Suprapubic skin (tissue), 4 donors: ENCODE results near the gene HHEX. TPM values are rescaled to one million over a fixed set of nuclear protein-coding genes. Genes with fewer than 3 reads are reported as not detected.
A peak's percentile ranks its signal among the peaks of the same experiment; 100 is the strongest.

Experiments used
- DNase-seq, 2 donors: peaks; one replicate each; pipeline ENCODE4 v3.0.0-alpha.2; 2019; ENCODE audit warnings: low spot score in 2 of 2
- H3K27ac ChIP-seq: fragments of 200-600 bp; sonication (generic); one replicate; pipeline ENCODE4 v1.5.1; 2019
- H3K27me3 ChIP-seq: fragments of 200-600 bp; sonication (generic); one replicate; pipeline ENCODE4 v1.5.1; 2019
- H3K36me3 ChIP-seq: fragments of 200-600 bp; sonication (generic); one replicate; pipeline ENCODE4 v1.5.1; 2019
- H3K4me1 ChIP-seq: fragments of 200-600 bp; sonication (generic); one replicate; pipeline ENCODE4 v1.5.1; 2019
- H3K4me3 ChIP-seq: fragments of 200-600 bp; sonication (generic); one replicate; pipeline ENCODE4 v1.5.1; 2019; ENCODE audit warnings: mild to moderate bottlenecking
- H3K9me3 ChIP-seq: fragments of 200-600 bp; sonication (generic); one replicate; pipeline ENCODE4 v1.5.1; 2019
- CTCF ChIP-seq, 2 donors: fragments of 200-600 bp in 1 of 2; fragments of 450-650 bp in 1 of 2; sonication (generic) in 1 of 2; IDR thresholded peaks; one replicate each; pipeline ENCODE4 v1.5.1; 2016 to 2019; ENCODE audit warnings: antibody characterized with exemption in 2 of 2, mild to moderate bottlenecking in 1 of 2, moderate library complexity in 1 of 2
- EP300 ChIP-seq: sonication (generic); formaldehyde crosslinking; IDR thresholded peaks from one replicate; pipeline ENCODE4 v1.6.1; 2017; ENCODE audit warnings: antibody characterized with exemption
- POLR2A ChIP-seq, 2 donors: fragments of 450-650 bp; IDR thresholded peaks; one replicate each; pipeline ENCODE4 v1.6.1; 2017; ENCODE audit warnings: antibody characterized with exemption in 2 of 2, mild to moderate bottlenecking in 2 of 2, moderate library complexity in 2 of 2
- POLR2AphosphoS5 ChIP-seq, 3 donors: sonication (generic); formaldehyde crosslinking; IDR thresholded peaks; one replicate each; pipeline ENCODE4 v1.6.1; 2017; ENCODE audit warnings: antibody characterized with exemption in 3 of 3
- WGBS: methylation state at CpG from one replicate; pipeline ENCODE4 v1.1.5; 2018; 5-methylcytosine and 5-hydroxymethylcytosine counted together
- total RNA-seq, 4 donors: library from RNA; depleted of rRNA; stranded (reverse); fragments of >200 nt; gene quantifications; one replicate each; pipeline ENCODE4 v1.1.0, GENCODE V29; 2016

Gene HHEX
- total RNA-seq, 4 donors from 2014 or later, result 1.3 to 5.6 (median 3.6) TPM

GRCh38 chr10:92690211-92690914 is 608 bp downstream of the HHEX start:
- Histone ChIP-seq H3K36me3 (no peaks in the 10 kb centered on the region), H3K4me1 (peaks cover 29% of the 10 kb centered on the region), H3K4me3 (peak overlapping the region; percentile 52), H3K27ac (peak overlapping the region; percentile 73), H3K27me3 (peaks cover 69% of the 10 kb centered on the region), H3K9me3 (no peaks in the 10 kb centered on the region)
- 11% methylated on average over 39 of the region's 73 CpGs for WGBS
- no peak for TF ChIP-seq POLR2AphosphoS5 (IDR thresholded peaks at IDR 0.05)
- TF ChIP-seq CTCF (IDR thresholded peaks at IDR 0.05), result no peak
- no peak for TF ChIP-seq POLR2A (IDR thresholded peaks at IDR 0.05)
- no peak for TF ChIP-seq EP300
- peak in 1 of 2 donors; percentile 76 for DNase-seq

- DNase-seq, result no peak
- 51% methylated on average over 30 of the region's 30 CpGs for WGBS
- Histone ChIP-seq H3K4me3 (peak overlapping the region; percentile 52), H3K27me3 (peaks cover 76% of the 10 kb centered on the region), H3K36me3 (no peaks in the 10 kb centered on the region), H3K9me3 (no peaks in the 10 kb centered on the region), H3K4me1 (peaks cover 29% of the 10 kb centered on the region), H3K27ac (peak overlapping the region; percentile 73)
- TF ChIP-seq POLR2AphosphoS5 (IDR thresholded peaks at IDR 0.05) (no peak), POLR2A (IDR thresholded peaks at IDR 0.05) (no peak), CTCF (IDR thresholded peaks at IDR 0.05) (no peak), EP300 (no peak)
These were observed 1.3 kb downstream of the HHEX start for GRCh38 chr10:92690915-92691590.

GRCh38 chr10:92691591-92692079 is 1.9 kb downstream of the HHEX start:
- H3K4me1 ChIP-seq, result peaks cover 29% of the 10 kb centered on the region
- TF ChIP-seq EP300 (no peak), POLR2A (IDR thresholded peaks at IDR 0.05) (peak in 1 of 2 donors; percentile 9), CTCF (IDR thresholded peaks at IDR 0.05) (no peak), POLR2AphosphoS5 (IDR thresholded peaks at IDR 0.05) (no peak)
- no peaks in the 10 kb centered on the region for H3K36me3 ChIP-seq
- WGBS, result 51% methylated on average over 24 of the region's 35 CpGs
- H3K9me3 ChIP-seq, result no peaks in the 10 kb centered on the region
- peak overlapping the region; percentile 52 for H3K4me3 ChIP-seq
- peak overlapping the region; percentile 73 for H3K27ac ChIP-seq
- peak in 1 of 2 donors; percentile 76 for DNase-seq
- peaks cover 82% of the 10 kb centered on the region for H3K27me3 ChIP-seq

- Histone ChIP-seq H3K27ac (peak overlapping the region; percentile 73), H3K4me1 (peaks cover 29% of the 10 kb centered on the region), H3K4me3 (peak overlapping the region; percentile 52), H3K36me3 (no peaks in the 10 kb centered on the region), H3K27me3 (peaks cover 86% of the 10 kb centered on the region), H3K9me3 (no peaks in the 10 kb centered on the region)
- TF ChIP-seq EP300 (no peak), CTCF (IDR thresholded peaks at IDR 0.05) (no peak), POLR2A (IDR thresholded peaks at IDR 0.05) (no peak), POLR2AphosphoS5 (IDR thresholded peaks at IDR 0.05) (no peak)
- WGBS, result 25% methylated on average over 28 of the region's 34 CpGs
- DNase-seq, result no peak
These were observed 2.4 kb downstream of the HHEX start for GRCh38 chr10:92692080-92692671.
